GM21381 (cell line): ENCODE data around the gene C19orf53.

Source experiments
- ATAC-seq: cut with Tn5 transposase; IDR thresholded peaks from one replicate; pipeline ENCODE4 v1.9.1; 2021; ENCODE audit warnings: mild to moderate bottlenecking, moderate library complexity; ENCODE audit not compliant: unreplicated experiment

C19orf53 gene

GRCh38 chr19:13795595-13796300, 21.5 kb downstream of the C19orf53 start:
- ATAC-seq = peak; percentile 37

GRCh38 chr19:13796301-13797057, 22.2 kb downstream of the C19orf53 start:
- ATAC-seq = no peak

- no peak for ATAC-seq
Measured at GRCh38 chr19:13797058-13797440, 22.8 kb downstream of the C19orf53 start.

- ATAC-seq = no peak
Measured at GRCh38 chr19:13797870-13798269, 23.6 kb downstream of the C19orf53 start.

GRCh38 chr19:13799669-13800068, 25.4 kb downstream of the C19orf53 start:
- no peak for ATAC-seq

GRCh38 chr19:13803038-13803437, 28.8 kb downstream of the C19orf53 start:
- no peak for ATAC-seq

- no peak for ATAC-seq
Measured at GRCh38 chr19:13804830-13805683, 30.8 kb downstream of the C19orf53 start.

- no peak for ATAC-seq
Measured at GRCh38 chr19:13806728-13807127, 32.5 kb downstream of the C19orf53 start.

GRCh38 chr19:13807421-13808021, 33.3 kb downstream of the C19orf53 start:
- no peak for ATAC-seq

- ATAC-seq = no peak
Measured at GRCh38 chr19:13808856-13809255, 34.6 kb downstream of the C19orf53 start.

- no peak for ATAC-seq
Measured at GRCh38 chr19:13812544-13812943, 38.3 kb downstream of the C19orf53 start.

GRCh38 chr19:13813147-13813546, 38.9 kb downstream of the C19orf53 start:
- no peak for ATAC-seq

GRCh38 chr19:13814550-13814949, 40.3 kb downstream of the C19orf53 start:
- ATAC-seq = no peak

- no peak for ATAC-seq
Measured at GRCh38 chr19:13817018-13817614, 42.9 kb downstream of the C19orf53 start.

- no peak for ATAC-seq
Measured at GRCh38 chr19:13817615-13818371, 43.5 kb downstream of the C19orf53 start.

- ATAC-seq = no peak
Measured at GRCh38 chr19:13819238-13819637, 45.0 kb downstream of the C19orf53 start.

- ATAC-seq = no peak
Measured at GRCh38 chr19:13821292-13821691, 47.0 kb downstream of the C19orf53 start.

GRCh38 chr19:13823256-13823655, 49.0 kb downstream of the C19orf53 start:
- ATAC-seq = no peak

- ATAC-seq = no peak
Measured at GRCh38 chr19:13823901-13824300, 49.6 kb downstream of the C19orf53 start.

- no peak for ATAC-seq
Measured at GRCh38 chr19:13824703-13825102, 50.4 kb downstream of the C19orf53 start.
